HL-60 (cell line): ENCODE measurements around the gene SLC12A7.

Experiments
- DNase-seq, 2 experiments: peaks; one replicate each; pipeline ENCODE4 v3.0.0-alpha.2; 2010 to 2020; ENCODE audit warnings: low read depth in 1 of 2, low spot score in 1 of 2
- H3K27ac ChIP-seq: fragments of 250-450 bp; sonication (Bioruptor Pico); replicated peaks from 2 replicates; pipeline ENCODE4 v1.5.1; 2020; ENCODE audit warnings: mild to moderate bottlenecking, moderate library complexity
- H3K27me3 ChIP-seq: fragments of 250-450 bp; sonication (Bioruptor Pico); 2 replicates; pipeline ENCODE4 v1.5.1; 2021; ENCODE audit warnings: mild to moderate bottlenecking, moderate library complexity; ENCODE audit not compliant: insufficient read depth, poor library complexity, severe bottlenecking
- H3K4me3 ChIP-seq: replicated peaks from 2 replicates; pipeline ENCODE4 v1.5.1; 2011; ENCODE audit warnings: mild to moderate bottlenecking, control low read depth, low read length; ENCODE audit not compliant: insufficient read depth
- GABPA ChIP-seq: IDR thresholded peaks from 2 replicates; pipeline ENCODE4 v1.6.1; 2012; ENCODE audit warnings: low read depth
- POLR2AphosphoS5 ChIP-seq: IDR thresholded peaks from 2 replicates; pipeline ENCODE4 v1.6.1; 2012; ENCODE audit warnings: low read depth
- SPI1 ChIP-seq: IDR thresholded peaks from 2 replicates; pipeline ENCODE4 v1.6.1; 2012; ENCODE audit warnings: low read depth, mild to moderate bottlenecking, borderline replicate concordance
- TF ChIP-seq, protein P1 (sequence below): IDR thresholded peaks from one replicate; pipeline ENCODE4 v1.5.1; 2011; ENCODE audit warnings: low read length, control low read depth, inconsistent platforms; ENCODE audit not compliant: insufficient read depth
- TF ChIP-seq, protein P2 (sequence below): IDR thresholded peaks from 2 replicates; pipeline ENCODE4 v1.6.1; 2012; ENCODE audit warnings: low read depth; ENCODE audit not compliant: insufficient replicate concordance

Gene SLC12A7

GRCh38 chr5:1139331-1140170 lies 27.7 kb upstream of the SLC12A7 start:
- Histone ChIP-seq H3K27me3 (peaks cover 5% of the 10 kb centered on the region), H3K27ac (no peak overlapping the region), H3K4me3 (no peak overlapping the region)
- no peak for TF ChIP-seq POLR2AphosphoS5
- TF ChIP-seq, protein P1, sequence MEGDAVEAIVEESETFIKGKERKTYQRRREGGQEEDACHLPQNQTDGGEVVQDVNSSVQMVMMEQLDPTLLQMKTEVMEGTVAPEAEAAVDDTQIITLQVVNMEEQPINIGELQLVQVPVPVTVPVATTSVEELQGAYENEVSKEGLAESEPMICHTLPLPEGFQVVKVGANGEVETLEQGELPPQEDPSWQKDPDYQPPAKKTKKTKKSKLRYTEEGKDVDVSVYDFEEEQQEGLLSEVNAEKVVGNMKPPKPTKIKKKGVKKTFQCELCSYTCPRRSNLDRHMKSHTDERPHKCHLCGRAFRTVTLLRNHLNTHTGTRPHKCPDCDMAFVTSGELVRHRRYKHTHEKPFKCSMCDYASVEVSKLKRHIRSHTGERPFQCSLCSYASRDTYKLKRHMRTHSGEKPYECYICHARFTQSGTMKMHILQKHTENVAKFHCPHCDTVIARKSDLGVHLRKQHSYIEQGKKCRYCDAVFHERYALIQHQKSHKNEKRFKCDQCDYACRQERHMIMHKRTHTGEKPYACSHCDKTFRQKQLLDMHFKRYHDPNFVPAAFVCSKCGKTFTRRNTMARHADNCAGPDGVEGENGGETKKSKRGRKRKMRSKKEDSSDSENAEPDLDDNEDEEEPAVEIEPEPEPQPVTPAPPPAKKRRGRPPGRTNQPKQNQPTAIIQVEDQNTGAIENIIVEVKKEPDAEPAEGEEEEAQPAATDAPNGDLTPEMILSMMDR, result no peak
- TF ChIP-seq GABPA, result no peak
- TF ChIP-seq, protein P2, sequence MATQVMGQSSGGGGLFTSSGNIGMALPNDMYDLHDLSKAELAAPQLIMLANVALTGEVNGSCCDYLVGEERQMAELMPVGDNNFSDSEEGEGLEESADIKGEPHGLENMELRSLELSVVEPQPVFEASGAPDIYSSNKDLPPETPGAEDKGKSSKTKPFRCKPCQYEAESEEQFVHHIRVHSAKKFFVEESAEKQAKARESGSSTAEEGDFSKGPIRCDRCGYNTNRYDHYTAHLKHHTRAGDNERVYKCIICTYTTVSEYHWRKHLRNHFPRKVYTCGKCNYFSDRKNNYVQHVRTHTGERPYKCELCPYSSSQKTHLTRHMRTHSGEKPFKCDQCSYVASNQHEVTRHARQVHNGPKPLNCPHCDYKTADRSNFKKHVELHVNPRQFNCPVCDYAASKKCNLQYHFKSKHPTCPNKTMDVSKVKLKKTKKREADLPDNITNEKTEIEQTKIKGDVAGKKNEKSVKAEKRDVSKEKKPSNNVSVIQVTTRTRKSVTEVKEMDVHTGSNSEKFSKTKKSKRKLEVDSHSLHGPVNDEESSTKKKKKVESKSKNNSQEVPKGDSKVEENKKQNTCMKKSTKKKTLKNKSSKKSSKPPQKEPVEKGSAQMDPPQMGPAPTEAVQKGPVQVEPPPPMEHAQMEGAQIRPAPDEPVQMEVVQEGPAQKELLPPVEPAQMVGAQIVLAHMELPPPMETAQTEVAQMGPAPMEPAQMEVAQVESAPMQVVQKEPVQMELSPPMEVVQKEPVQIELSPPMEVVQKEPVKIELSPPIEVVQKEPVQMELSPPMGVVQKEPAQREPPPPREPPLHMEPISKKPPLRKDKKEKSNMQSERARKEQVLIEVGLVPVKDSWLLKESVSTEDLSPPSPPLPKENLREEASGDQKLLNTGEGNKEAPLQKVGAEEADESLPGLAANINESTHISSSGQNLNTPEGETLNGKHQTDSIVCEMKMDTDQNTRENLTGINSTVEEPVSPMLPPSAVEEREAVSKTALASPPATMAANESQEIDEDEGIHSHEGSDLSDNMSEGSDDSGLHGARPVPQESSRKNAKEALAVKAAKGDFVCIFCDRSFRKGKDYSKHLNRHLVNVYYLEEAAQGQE, result no peak
- no peak for TF ChIP-seq SPI1
- DNase-seq, result no peak

- no peak overlapping the region for H3K27ac ChIP-seq
- no peaks in the 10 kb centered on the region for H3K27me3 ChIP-seq
- TF ChIP-seq, protein P1, result no peak
- TF ChIP-seq POLR2AphosphoS5, result no peak
- no peak for TF ChIP-seq SPI1
- TF ChIP-seq, protein P2, result no peak
- no peak for TF ChIP-seq GABPA
- DNase-seq, result no peak
- H3K4me3 ChIP-seq, result no peak overlapping the region
Measured at GRCh38 chr5:1138445-1139245, 26.8 kb upstream of the SLC12A7 start.

- H3K4me3 ChIP-seq, result no peak overlapping the region
- no peaks in the 10 kb centered on the region for H3K27me3 ChIP-seq
- no peak overlapping the region for H3K27ac ChIP-seq
- DNase-seq, result no peak
- TF ChIP-seq SPI1 (no peak), GABPA (no peak), POLR2AphosphoS5 (no peak)
- TF ChIP-seq, protein P2, result no peak
- TF ChIP-seq, protein P1, result no peak
Measured at GRCh38 chr5:1137567-1138444, 25.9 kb upstream of the SLC12A7 start.
